Mesendoderm (in vitro differentiated cells): Measurements from ENCODE around the gene UBE2R2.
"Not testable (repeated sequence)": the region's sequence is repeated elsewhere in the genome, so short reads cannot be mapped to it uniquely, and the experiment has no call there.

ENCODE experiments used
- DNase-seq: peaks from one replicate; pipeline ENCODE4 v3.0.0; 2013
- H2AK5ac ChIP-seq: 2 replicates; pipeline ENCODE4 v1.6.1; 2013; ENCODE audit warnings: low read length, inconsistent platforms
- H2BK120ac ChIP-seq: 2 replicates; pipeline ENCODE4 v1.6.1; 2013; ENCODE audit warnings: low read depth, mild to moderate bottlenecking, low read length, moderate library complexity, mixed read lengths
- H2BK15ac ChIP-seq: replicated peaks from 2 replicates; pipeline ENCODE4 v1.6.1; 2013; ENCODE audit warnings: low read depth, mild to moderate bottlenecking, moderate library complexity
- H2BK5ac ChIP-seq: 2 replicates; pipeline ENCODE4 v1.6.1; 2013; ENCODE audit warnings: low read length, inconsistent platforms
- H3K18ac ChIP-seq: 2 replicates; pipeline ENCODE4 v1.6.1; 2013; ENCODE audit warnings: mild to moderate bottlenecking, low read length, mixed read lengths
- H3K23ac ChIP-seq: one replicate; pipeline ENCODE4 v1.6.1; 2013; ENCODE audit warnings: low read length
- H3K27ac ChIP-seq: 2 replicates; pipeline ENCODE4 v1.5.1; 2013; ENCODE audit warnings: low read depth, mild to moderate bottlenecking, inconsistent platforms, low read length, moderate library complexity
- H3K27me3 ChIP-seq: 2 replicates; pipeline ENCODE4 v1.6.1; 2013; ENCODE audit warnings: low read length, control low read depth, mild to moderate bottlenecking, inconsistent platforms; ENCODE audit not compliant: insufficient read depth, poor library complexity
- H3K36me3 ChIP-seq: 2 replicates; pipeline ENCODE4 v1.6.1; 2013; ENCODE audit warnings: low read length, inconsistent platforms; ENCODE audit not compliant: control insufficient read depth, insufficient read depth
- H3K4ac ChIP-seq: one replicate; pipeline ENCODE4 v1.6.1; 2013; ENCODE audit warnings: low read depth, mild to moderate bottlenecking, low read length, moderate library complexity
- H3K4me1 ChIP-seq: 2 replicates; pipeline ENCODE4 v1.6.1; 2013; ENCODE audit warnings: low read depth, low read length, inconsistent platforms; ENCODE audit not compliant: control insufficient read depth
- H3K4me2 ChIP-seq: 2 replicates; pipeline ENCODE4 v1.6.1; 2013; ENCODE audit warnings: low read length
- H3K4me3 ChIP-seq: 2 replicates; pipeline ENCODE4 v1.5.1; 2013; ENCODE audit warnings: mild to moderate bottlenecking, low read length
- H3K56ac ChIP-seq: one replicate; pipeline ENCODE4 v1.6.1; 2013; ENCODE audit warnings: low read length
- H3K79me1 ChIP-seq: 2 replicates; pipeline ENCODE4 v1.6.1; 2013; ENCODE audit warnings: low read length, inconsistent platforms
- H3K79me2 ChIP-seq: 2 replicates; pipeline ENCODE4 v1.6.1; 2013; ENCODE audit warnings: mild to moderate bottlenecking, low read length; ENCODE audit not compliant: control insufficient read depth, insufficient read depth
- H3K9ac ChIP-seq: 2 replicates; pipeline ENCODE4 v1.6.1; 2013; ENCODE audit warnings: low read length, inconsistent platforms
- H4K5ac ChIP-seq: one replicate; pipeline ENCODE4 v1.6.1; 2013; ENCODE audit warnings: low read length
- H4K8ac ChIP-seq: one replicate; pipeline ENCODE4 v1.6.1; 2013; ENCODE audit warnings: low read depth, mild to moderate bottlenecking, control low read depth, low read length, moderate library complexity
- WGBS: extraction: QIAGEN DNeasy Blood & Tissue Kit; methylation state at CpG from one replicate; pipeline ENCODE4 v1.1.7; 2013; ENCODE audit warnings: low lambda C conversion rate, missing lambda C conversion rate; ENCODE audit not compliant: insufficient coverage; ENCODE audit errors: extremely low coverage; 5-methylcytosine and 5-hydroxymethylcytosine counted together

Gene UBE2R2

GRCh38 chr9:33836261-33836660 lies 19.3 kb downstream of the UBE2R2 start:
- not testable (repeated sequence) for H3K4me1 ChIP-seq, H2AK5ac ChIP-seq, H3K4me3 ChIP-seq, H2BK120ac ChIP-seq, H3K18ac ChIP-seq, H3K27me3 ChIP-seq, H3K27ac ChIP-seq, H2BK5ac ChIP-seq, H3K36me3 ChIP-seq, H4K5ac ChIP-seq, H4K8ac ChIP-seq, H2BK15ac ChIP-seq, H3K79me1 ChIP-seq, H3K4me2 ChIP-seq, H3K23ac ChIP-seq, H3K9ac ChIP-seq, H3K4ac ChIP-seq, DNase-seq, H3K56ac ChIP-seq
- peaks cover 57% of the 10 kb centered on the region for H3K79me2 ChIP-seq
- no CpG with 5 or more reads among the region's 2 CpGs for WGBS

- Histone ChIP-seq H3K18ac (no peak overlapping the region), H3K27me3 (no peaks in the 10 kb centered on the region), H2BK15ac (no peak overlapping the region), H3K4me1 (no peaks in the 10 kb centered on the region), H3K23ac (no peak overlapping the region), H2BK120ac (no peak overlapping the region), H3K27ac (no peak overlapping the region), H3K56ac (no peak overlapping the region), H2AK5ac (no peak overlapping the region), H3K9ac (no peak overlapping the region), H2BK5ac (no peak overlapping the region), H3K36me3 (no peaks in the 10 kb centered on the region), H3K79me1 (peaks cover 7% of the 10 kb centered on the region), H3K79me2 (peaks cover 58% of the 10 kb centered on the region), H4K5ac (no peak overlapping the region), H3K4me3 (no peak overlapping the region), H4K8ac (no peak overlapping the region), H3K4ac (no peak overlapping the region), H3K4me2 (no peak overlapping the region)
- no CpG with 5 or more reads among the region's 4 CpGs for WGBS
- no peak for DNase-seq
Observed at GRCh38 chr9:33837138-33837537, 20.2 kb downstream of the UBE2R2 start.

DNA sequence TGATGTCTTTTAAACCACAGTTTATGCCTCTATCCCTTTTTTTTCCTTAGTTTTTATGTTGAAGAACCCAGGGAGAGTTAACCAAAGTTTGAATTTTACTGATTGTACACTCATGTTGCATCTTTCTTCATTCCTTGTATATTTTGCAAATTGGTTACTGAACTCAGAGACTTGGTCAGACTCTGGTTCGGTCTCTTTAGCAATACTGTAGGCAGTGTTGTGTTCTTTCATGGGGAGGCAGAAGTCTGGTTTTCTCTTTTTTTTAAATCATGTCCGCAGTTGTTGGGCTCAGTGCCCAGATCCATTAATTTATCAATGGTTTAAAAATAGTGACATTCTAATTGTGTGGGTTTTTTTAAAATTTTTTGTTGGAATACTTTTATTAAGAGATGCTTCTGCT lies 23.4 kb downstream of the UBE2R2 start:
- Histone ChIP-seq H2BK5ac (no peak overlapping the region), H3K4ac (no peak overlapping the region), H2AK5ac (no peak overlapping the region), H3K36me3 (no peaks in the 10 kb centered on the region), H3K4me3 (no peak overlapping the region), H4K8ac (no peak overlapping the region), H3K79me1 (peaks cover 7% of the 10 kb centered on the region), H3K27ac (no peak overlapping the region), H3K4me2 (no peak overlapping the region), H3K18ac (no peak overlapping the region), H2BK15ac (no peak overlapping the region), H2BK120ac (no peak overlapping the region), H3K27me3 (no peaks in the 10 kb centered on the region), H3K23ac (no peak overlapping the region), H3K79me2 (peaks cover 57% of the 10 kb centered on the region), H3K9ac (no peak overlapping the region), H3K4me1 (no peaks in the 10 kb centered on the region), H3K56ac (no peak overlapping the region), H4K5ac (no peak overlapping the region)
- WGBS = no CpG with 5 or more reads among the region's 2 CpGs
- no peak for DNase-seq

GRCh38 chr9:33843312-33843961 lies 26.5 kb downstream of the UBE2R2 start:
- H3K4me2 ChIP-seq = no peak overlapping the region
- no peak overlapping the region for H2AK5ac ChIP-seq
- H3K79me1 ChIP-seq = peaks cover 5% of the 10 kb centered on the region
- H4K5ac ChIP-seq = no peak overlapping the region
- H3K9ac ChIP-seq = no peak overlapping the region
- H3K4me3 ChIP-seq = no peak overlapping the region
- H3K4me1 ChIP-seq = no peaks in the 10 kb centered on the region
- no peak overlapping the region for H3K23ac ChIP-seq
- no peak for DNase-seq
- H3K4ac ChIP-seq = no peak overlapping the region
- H2BK15ac ChIP-seq = no peak overlapping the region
- H3K27ac ChIP-seq = no peak overlapping the region
- H3K56ac ChIP-seq = no peak overlapping the region
- no peaks in the 10 kb centered on the region for H3K36me3 ChIP-seq
- no peak overlapping the region for H2BK5ac ChIP-seq
- H2BK120ac ChIP-seq = no peak overlapping the region
- H3K18ac ChIP-seq = no peak overlapping the region
- no peaks in the 10 kb centered on the region for H3K27me3 ChIP-seq
- peaks cover 43% of the 10 kb centered on the region for H3K79me2 ChIP-seq
- no CpG with 5 or more reads among the region's 5 CpGs for WGBS
- no peak overlapping the region for H4K8ac ChIP-seq

GRCh38 chr9:33846231-33846630 lies 29.3 kb downstream of the UBE2R2 start:
- Histone ChIP-seq H3K79me2 (peaks cover 30% of the 10 kb centered on the region), H3K9ac (no peak overlapping the region), H3K56ac (no peak overlapping the region), H3K27ac (no peak overlapping the region), H3K18ac (no peak overlapping the region), H3K4me2 (no peak overlapping the region), H3K4me1 (no peaks in the 10 kb centered on the region), H2BK15ac (no peak overlapping the region), H3K23ac (no peak overlapping the region), H4K5ac (no peak overlapping the region), H2AK5ac (no peak overlapping the region), H3K36me3 (no peaks in the 10 kb centered on the region), H3K4ac (no peak overlapping the region), H2BK120ac (no peak overlapping the region), H2BK5ac (no peak overlapping the region), H4K8ac (no peak overlapping the region), H3K27me3 (no peaks in the 10 kb centered on the region), H3K79me1 (peaks cover 3% of the 10 kb centered on the region), H3K4me3 (no peak overlapping the region)
- 100% methylated on average over 1 of the region's 4 CpGs for WGBS
- no peak for DNase-seq

DNA sequence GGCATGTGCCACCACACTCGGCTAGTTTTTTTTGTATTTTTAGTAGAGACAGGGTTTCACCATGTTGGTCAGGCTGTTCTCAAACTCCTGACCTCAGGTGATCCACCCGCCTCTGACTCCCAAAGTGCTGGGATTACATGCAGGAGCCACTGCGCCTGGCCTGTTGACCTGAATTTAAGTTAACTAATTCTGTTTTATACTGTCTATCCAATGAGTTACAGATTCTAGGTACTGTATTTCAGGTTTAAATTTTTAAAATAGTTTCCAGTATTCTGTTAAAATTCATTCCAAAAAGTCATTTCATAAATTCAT lies 30.9 kb downstream of the UBE2R2 start:
- not testable (repeated sequence) for H3K36me3 ChIP-seq, H3K4me1 ChIP-seq, H3K4ac ChIP-seq, H3K56ac ChIP-seq, H3K18ac ChIP-seq, DNase-seq, H2BK15ac ChIP-seq, H3K4me2 ChIP-seq, H3K4me3 ChIP-seq, H2BK5ac ChIP-seq, H4K5ac ChIP-seq, H3K27me3 ChIP-seq, H3K9ac ChIP-seq, H3K27ac ChIP-seq, H3K79me1 ChIP-seq, H2BK120ac ChIP-seq, H2AK5ac ChIP-seq, H4K8ac ChIP-seq, H3K23ac ChIP-seq
- WGBS = no CpG with 5 or more reads among the region's 3 CpGs
- H3K79me2 ChIP-seq = peaks cover 26% of the 10 kb centered on the region
